Peyer's patch (tissue), 4 donors: ENCODE measurements around the gene FUT3.

Source experiments
- POLR2A ChIP-seq, 2 donors: fragments of 450-650 bp; IDR thresholded peaks; one replicate each; pipeline ENCODE4 v1.5.1; 2017; ENCODE audit warnings: antibody characterized with exemption in 2 of 2, mild to moderate bottlenecking in 2 of 2, moderate library complexity in 2 of 2
- TF ChIP-seq, protein P1 (sequence below), 6 experiments: fragments of 450-650 bp in 4 of 6; fragments of 200-600 bp in 2 of 6; sonication (generic) in 1 of 6; IDR thresholded peaks; one replicate each; pipeline ENCODE4 v1.5.1; 2017 to 2019; ENCODE audit warnings: antibody characterized with exemption in 6 of 6, mild to moderate bottlenecking in 3 of 6, moderate library complexity in 1 of 6

DNA sequence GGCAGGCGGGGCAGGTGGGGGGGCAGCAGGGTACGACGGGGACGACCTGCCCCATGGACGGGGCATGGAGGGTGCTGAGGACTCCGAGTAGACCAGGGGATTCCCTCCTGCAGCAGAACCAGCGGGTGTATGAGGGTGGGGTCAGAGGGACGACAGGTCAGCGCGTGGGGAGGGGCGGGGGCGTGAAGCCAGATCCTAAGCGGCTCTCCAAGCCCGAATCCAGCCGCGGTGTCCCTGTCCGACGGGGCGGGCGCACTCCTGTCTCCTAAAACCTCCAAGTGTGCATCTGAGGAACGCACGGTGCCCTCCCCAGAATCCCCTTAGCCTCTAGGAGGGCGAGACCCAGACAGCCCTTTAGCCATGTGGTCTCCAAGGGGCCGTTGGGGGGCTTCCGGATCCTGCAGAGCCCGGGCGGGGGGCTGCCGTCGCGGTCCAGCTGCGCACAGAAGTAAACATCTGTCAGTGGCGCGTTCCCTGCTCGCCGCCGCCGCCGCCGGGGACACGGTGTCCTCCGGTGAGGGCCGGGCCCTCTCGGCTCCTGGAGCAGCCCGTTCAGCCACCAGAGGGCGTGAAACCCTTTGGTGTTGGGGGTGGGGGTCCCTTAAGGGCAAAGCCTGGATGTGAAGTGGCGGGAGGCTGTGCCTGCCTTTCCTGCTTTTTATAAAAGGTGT is 45.7 kb downstream of the FUT3 start:
- TF ChIP-seq, protein P1, sequence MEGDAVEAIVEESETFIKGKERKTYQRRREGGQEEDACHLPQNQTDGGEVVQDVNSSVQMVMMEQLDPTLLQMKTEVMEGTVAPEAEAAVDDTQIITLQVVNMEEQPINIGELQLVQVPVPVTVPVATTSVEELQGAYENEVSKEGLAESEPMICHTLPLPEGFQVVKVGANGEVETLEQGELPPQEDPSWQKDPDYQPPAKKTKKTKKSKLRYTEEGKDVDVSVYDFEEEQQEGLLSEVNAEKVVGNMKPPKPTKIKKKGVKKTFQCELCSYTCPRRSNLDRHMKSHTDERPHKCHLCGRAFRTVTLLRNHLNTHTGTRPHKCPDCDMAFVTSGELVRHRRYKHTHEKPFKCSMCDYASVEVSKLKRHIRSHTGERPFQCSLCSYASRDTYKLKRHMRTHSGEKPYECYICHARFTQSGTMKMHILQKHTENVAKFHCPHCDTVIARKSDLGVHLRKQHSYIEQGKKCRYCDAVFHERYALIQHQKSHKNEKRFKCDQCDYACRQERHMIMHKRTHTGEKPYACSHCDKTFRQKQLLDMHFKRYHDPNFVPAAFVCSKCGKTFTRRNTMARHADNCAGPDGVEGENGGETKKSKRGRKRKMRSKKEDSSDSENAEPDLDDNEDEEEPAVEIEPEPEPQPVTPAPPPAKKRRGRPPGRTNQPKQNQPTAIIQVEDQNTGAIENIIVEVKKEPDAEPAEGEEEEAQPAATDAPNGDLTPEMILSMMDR (IDR thresholded peaks at IDR 0.05) = peak; percentile 35 to 87 (median 73)
- TF ChIP-seq POLR2A (IDR thresholded peaks at IDR 0.05) = no peak
